Measurements from ENCODE around the gene MSN.

The MSN gene

GRCh38 chrX:65752294-65752693, 84.8 kb downstream of the MSN start:
- TF ChIP-seq SIN3A (IDR thresholded peaks at IDR 0.05; ENCODE audit: borderline replicate concordance, insufficient read depth, low read length): no peak
- no peak for TF ChIP-seq REST (IDR thresholded peaks at IDR 0.05; ENCODE audit: insufficient read depth in 1 of 2, low read depth in 2 of 2, low read length in 2 of 2)
- no peak for TF ChIP-seq POLR2AphosphoS5 (IDR thresholded peaks at IDR 0.05; ENCODE audit: low read depth, low read length)
- no peak for TF ChIP-seq TAF1 (IDR thresholded peaks at IDR 0.05; ENCODE audit: borderline replicate concordance, insufficient read depth, low read length)
- TF ChIP-seq FOXP2 (optimal IDR thresholded peaks at IDR 0.05; ENCODE audit: borderline replicate concordance, extremely low read depth, extremely low read length, insufficient read depth): no peak

GRCh38 chrX:65755786-65756185, 88.3 kb downstream of the MSN start:
- TF ChIP-seq REST (IDR thresholded peaks at IDR 0.05; ENCODE audit: insufficient read depth in 1 of 2, low read depth in 2 of 2, low read length in 2 of 2) (no peak), POLR2AphosphoS5 (IDR thresholded peaks at IDR 0.05; ENCODE audit: low read depth, low read length) (no peak), TAF1 (IDR thresholded peaks at IDR 0.05; ENCODE audit: borderline replicate concordance, insufficient read depth, low read length) (no peak), FOXP2 (optimal IDR thresholded peaks at IDR 0.05; ENCODE audit: borderline replicate concordance, extremely low read depth, extremely low read length, insufficient read depth) (no peak), SIN3A (IDR thresholded peaks at IDR 0.05; ENCODE audit: borderline replicate concordance, insufficient read depth, low read length) (no peak)

GRCh38 chrX:65757943-65758342, 90.5 kb downstream of the MSN start:
- no peak for TF ChIP-seq FOXP2 (optimal IDR thresholded peaks at IDR 0.05; ENCODE audit: borderline replicate concordance, extremely low read depth, extremely low read length, insufficient read depth)

GRCh38 chrX:65758505-65758904, 91.1 kb downstream of the MSN start:
- TF ChIP-seq TAF1 (IDR thresholded peaks at IDR 0.05; ENCODE audit: borderline replicate concordance, insufficient read depth, low read length): no peak
- TF ChIP-seq POLR2AphosphoS5 (IDR thresholded peaks at IDR 0.05; ENCODE audit: low read depth, low read length): no peak
- TF ChIP-seq REST (IDR thresholded peaks at IDR 0.05; ENCODE audit: insufficient read depth in 1 of 2, low read depth in 2 of 2, low read length in 2 of 2): no peak
- TF ChIP-seq FOXP2 (optimal IDR thresholded peaks at IDR 0.05; ENCODE audit: borderline replicate concordance, extremely low read depth, extremely low read length, insufficient read depth): no peak
- TF ChIP-seq SIN3A (IDR thresholded peaks at IDR 0.05; ENCODE audit: borderline replicate concordance, insufficient read depth, low read length): no peak

- no peak for TF ChIP-seq POLR2AphosphoS5 (IDR thresholded peaks at IDR 0.05; ENCODE audit: low read depth, low read length)
- TF ChIP-seq TAF1 (IDR thresholded peaks at IDR 0.05; ENCODE audit: borderline replicate concordance, insufficient read depth, low read length): no peak
- TF ChIP-seq FOXP2 (optimal IDR thresholded peaks at IDR 0.05; ENCODE audit: borderline replicate concordance, extremely low read depth, extremely low read length, insufficient read depth): no peak
- no peak for TF ChIP-seq SIN3A (IDR thresholded peaks at IDR 0.05; ENCODE audit: borderline replicate concordance, insufficient read depth, low read length)
- no peak for TF ChIP-seq REST (IDR thresholded peaks at IDR 0.05; ENCODE audit: insufficient read depth in 1 of 2, low read depth in 2 of 2, low read length in 2 of 2)
These were observed 102.3 kb downstream of the MSN start for GRCh38 chrX:65769564-65770292.

All from PFSK-1 (cell line).